NOMO-1 treated with dmso at 0.1 percent for 144 hours (cell line): ENCODE results near the gene TCF7.
"Not testable (repeated sequence)": the region's sequence is repeated elsewhere in the genome, so short reads cannot be mapped to it uniquely, and the experiment has no call there.

Source experiments
- DNase-seq: peaks from one replicate; lab custom pipeline; 2025; ENCODE audit not compliant: unreplicated experiment; lab: John Stamatoyannopoulos, UW

TCF7 gene

GRCh38 chr5:134143944-134144941 is 29.8 kb downstream of the TCF7 start:
- no peak for DNase-seq

GRCh38 chr5:134145041-134145757 is 30.7 kb downstream of the TCF7 start:
- no peak for DNase-seq

GRCh38 chr5:134145779-134146581 is 31.5 kb downstream of the TCF7 start:
- peak; percentile 53 for DNase-seq

- no peak for DNase-seq
These were observed 32.4 kb downstream of the TCF7 start for GRCh38 chr5:134146651-134147518.

- DNase-seq, result no peak
These were observed 33.8 kb downstream of the TCF7 start for GRCh38 chr5:134148316-134148715.

GRCh38 chr5:134148986-134149539 is 34.6 kb downstream of the TCF7 start:
- no peak for DNase-seq

- no peak for DNase-seq
These were observed 35.3 kb downstream of the TCF7 start for GRCh38 chr5:134149571-134150303.

- DNase-seq, result no peak
These were observed 37.2 kb downstream of the TCF7 start for GRCh38 chr5:134151723-134152122.

GRCh38 chr5:134152173-134152832 is 37.8 kb downstream of the TCF7 start:
- not testable (repeated sequence) for DNase-seq

GRCh38 chr5:134153241-134153640 is 38.8 kb downstream of the TCF7 start:
- DNase-seq, result no peak

- no peak for DNase-seq
These were observed 39.2 kb downstream of the TCF7 start for GRCh38 chr5:134153657-134154056.

GRCh38 chr5:134161513-134162395 is 47.3 kb downstream of the TCF7 start:
- DNase-seq, result no peak

- DNase-seq, result no peak
These were observed 48.1 kb downstream of the TCF7 start for GRCh38 chr5:134162592-134162991.

GRCh38 chr5:134171972-134172371 is 57.5 kb downstream of the TCF7 start:
- no peak for DNase-seq

- no peak for DNase-seq
These were observed 60.7 kb downstream of the TCF7 start for GRCh38 chr5:134174841-134175839.

- DNase-seq, result peak; percentile 17
These were observed 61.5 kb downstream of the TCF7 start for GRCh38 chr5:134175921-134176510.
